K562 (cell line): ENCODE measurements around the gene ZSWIM6. TPM values are rescaled to one million over a fixed set of nuclear protein-coding genes. Genes with fewer than 3 reads are reported as not detected.

Source experiments
- FIP1L1 ChIP-seq: fragments of 200-400 bp; formaldehyde crosslinking; IDR thresholded peaks from 2 replicates; pipeline ENCODE4 v1.6.1; 2018; ENCODE audit warnings: mild to moderate bottlenecking, low read depth, low read length; ENCODE audit not compliant: poor library complexity, severe bottlenecking
- LEF1 ChIP-seq: fragments of 450-650 bp; IDR thresholded peaks from 2 replicates; pipeline ENCODE4 v1.6.1; 2016; ENCODE audit warnings: mild to moderate bottlenecking
- NFYB ChIP-seq: IDR thresholded peaks from 2 replicates; pipeline ENCODE4 v1.6.1; 2011; ENCODE audit warnings: mild to moderate bottlenecking, moderate library complexity; ENCODE audit not compliant: insufficient read length; ENCODE audit errors: extremely low read depth
- SAFB ChIP-seq: fragments of 200-400 bp; formaldehyde crosslinking; IDR thresholded peaks from 2 replicates; pipeline ENCODE4 v1.6.1; 2017; ENCODE audit warnings: low read depth, low read length, borderline replicate concordance
- ZNF282 ChIP-seq: sonication (generic); formaldehyde crosslinking; IDR thresholded peaks from 2 replicates; pipeline ENCODE4 v1.8.1; 2023; ENCODE audit warnings: missing genetic modification reagents
- polyA plus RNA-seq, 8 experiments: library from polyadenylated mRNA; depleted of rRNA in 4 of 8; stranded (reverse) in 5 of 8; unstranded in 3 of 8; fragments of >200 nt; fragmentation: Nextera tagmentation in 2 of 8; fragmentation: Illumina TruSeq in 1 of 8; extraction: Ambion mirVana in 2 of 8; extraction: Trizol in 1 of 8; gene quantifications; 2 replicates each; pipeline versions ENCODE4 v1.2.1 to v1.2.3, GENCODE V29; 2011 to 2014; ENCODE audit warnings: inconsistent platforms in 1 of 8, missing spikeins in 1 of 8
- total RNA-seq, 7 experiments: library from RNA; depleted of rRNA in 6 of 7; stranded (reverse); fragments of >200 nt in 6 of 7; fragmentation: Illumina TruSeq in 2 of 7; extraction: Trizol in 2 of 7; gene quantifications; 2 replicates each; pipeline versions ENCODE4 v1.2.1 to v1.2.3, GENCODE V29; 2011 to 2021; ENCODE audit warnings: low replicate concordance in 1 of 7
- TF ChIP-seq, protein P1 (sequence below): fragments of 450-650 bp; IDR thresholded peaks from 2 replicates; pipeline ENCODE4 v1.6.1; 2016; ENCODE audit warnings: mild to moderate bottlenecking, moderate library complexity
- TF ChIP-seq, protein P2 (sequence below): fragments of 250-450 bp; sonication (Bioruptor Pico); IDR thresholded peaks from 2 replicates; pipeline ENCODE4 v1.5.0; 2021; ENCODE audit warnings: mild to moderate bottlenecking, borderline replicate concordance

The ZSWIM6 gene
- total and polyA plus RNA-seq, 9 of the 15 experiments (the other 6 are each of a cell fraction or from before 2014, with no cell fraction given) = 0.81 to 3.2 (median 2.0) TPM

DNA sequence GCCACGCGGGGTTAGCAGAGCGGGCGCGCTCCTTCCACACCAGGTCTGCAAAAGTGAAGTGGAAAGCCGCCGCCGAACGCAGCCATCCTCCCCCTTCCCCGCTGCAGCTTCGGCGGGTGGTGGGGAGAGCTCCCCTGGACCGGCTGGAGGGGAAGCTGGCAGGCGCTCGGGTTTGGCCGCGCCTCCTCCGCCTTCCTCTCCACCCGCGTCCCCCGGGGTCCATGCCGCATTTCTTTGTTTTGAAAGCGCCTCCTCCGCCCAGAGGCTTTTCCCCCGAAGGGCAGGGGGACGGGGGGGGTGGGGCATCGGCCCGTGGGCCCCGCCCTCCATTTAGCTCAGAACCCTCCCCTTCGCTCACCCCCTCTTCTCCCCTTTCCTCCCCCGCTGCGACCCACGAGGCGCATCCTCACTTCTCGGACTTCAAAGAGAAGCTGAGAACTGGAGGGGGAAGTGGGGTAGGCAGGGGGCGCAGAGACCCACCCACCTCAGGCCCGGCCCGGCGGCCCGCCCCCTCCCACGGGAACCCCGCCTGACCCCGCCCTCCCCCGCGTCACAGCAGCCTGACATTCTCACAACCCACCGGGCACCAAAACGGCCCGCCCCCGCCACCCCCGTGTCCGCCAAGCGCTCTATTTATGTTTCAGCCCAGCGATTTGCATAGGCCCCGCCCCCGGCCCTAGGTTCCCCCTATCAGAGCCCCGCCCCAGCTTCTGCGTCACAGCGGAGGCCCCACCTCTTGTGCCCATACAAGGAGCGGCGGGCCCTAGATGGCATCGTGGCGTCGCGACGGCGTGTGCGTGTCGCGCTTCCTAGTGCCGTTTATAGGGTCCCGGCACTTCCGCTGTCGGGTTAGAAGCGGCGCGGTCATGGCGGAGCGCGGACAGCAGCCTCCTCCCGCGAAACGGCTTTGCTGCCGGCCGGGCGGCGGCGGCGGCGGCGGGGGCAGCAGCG lies at the start of gene ZSWIM6 (continued):
- TF ChIP-seq, protein P1, sequence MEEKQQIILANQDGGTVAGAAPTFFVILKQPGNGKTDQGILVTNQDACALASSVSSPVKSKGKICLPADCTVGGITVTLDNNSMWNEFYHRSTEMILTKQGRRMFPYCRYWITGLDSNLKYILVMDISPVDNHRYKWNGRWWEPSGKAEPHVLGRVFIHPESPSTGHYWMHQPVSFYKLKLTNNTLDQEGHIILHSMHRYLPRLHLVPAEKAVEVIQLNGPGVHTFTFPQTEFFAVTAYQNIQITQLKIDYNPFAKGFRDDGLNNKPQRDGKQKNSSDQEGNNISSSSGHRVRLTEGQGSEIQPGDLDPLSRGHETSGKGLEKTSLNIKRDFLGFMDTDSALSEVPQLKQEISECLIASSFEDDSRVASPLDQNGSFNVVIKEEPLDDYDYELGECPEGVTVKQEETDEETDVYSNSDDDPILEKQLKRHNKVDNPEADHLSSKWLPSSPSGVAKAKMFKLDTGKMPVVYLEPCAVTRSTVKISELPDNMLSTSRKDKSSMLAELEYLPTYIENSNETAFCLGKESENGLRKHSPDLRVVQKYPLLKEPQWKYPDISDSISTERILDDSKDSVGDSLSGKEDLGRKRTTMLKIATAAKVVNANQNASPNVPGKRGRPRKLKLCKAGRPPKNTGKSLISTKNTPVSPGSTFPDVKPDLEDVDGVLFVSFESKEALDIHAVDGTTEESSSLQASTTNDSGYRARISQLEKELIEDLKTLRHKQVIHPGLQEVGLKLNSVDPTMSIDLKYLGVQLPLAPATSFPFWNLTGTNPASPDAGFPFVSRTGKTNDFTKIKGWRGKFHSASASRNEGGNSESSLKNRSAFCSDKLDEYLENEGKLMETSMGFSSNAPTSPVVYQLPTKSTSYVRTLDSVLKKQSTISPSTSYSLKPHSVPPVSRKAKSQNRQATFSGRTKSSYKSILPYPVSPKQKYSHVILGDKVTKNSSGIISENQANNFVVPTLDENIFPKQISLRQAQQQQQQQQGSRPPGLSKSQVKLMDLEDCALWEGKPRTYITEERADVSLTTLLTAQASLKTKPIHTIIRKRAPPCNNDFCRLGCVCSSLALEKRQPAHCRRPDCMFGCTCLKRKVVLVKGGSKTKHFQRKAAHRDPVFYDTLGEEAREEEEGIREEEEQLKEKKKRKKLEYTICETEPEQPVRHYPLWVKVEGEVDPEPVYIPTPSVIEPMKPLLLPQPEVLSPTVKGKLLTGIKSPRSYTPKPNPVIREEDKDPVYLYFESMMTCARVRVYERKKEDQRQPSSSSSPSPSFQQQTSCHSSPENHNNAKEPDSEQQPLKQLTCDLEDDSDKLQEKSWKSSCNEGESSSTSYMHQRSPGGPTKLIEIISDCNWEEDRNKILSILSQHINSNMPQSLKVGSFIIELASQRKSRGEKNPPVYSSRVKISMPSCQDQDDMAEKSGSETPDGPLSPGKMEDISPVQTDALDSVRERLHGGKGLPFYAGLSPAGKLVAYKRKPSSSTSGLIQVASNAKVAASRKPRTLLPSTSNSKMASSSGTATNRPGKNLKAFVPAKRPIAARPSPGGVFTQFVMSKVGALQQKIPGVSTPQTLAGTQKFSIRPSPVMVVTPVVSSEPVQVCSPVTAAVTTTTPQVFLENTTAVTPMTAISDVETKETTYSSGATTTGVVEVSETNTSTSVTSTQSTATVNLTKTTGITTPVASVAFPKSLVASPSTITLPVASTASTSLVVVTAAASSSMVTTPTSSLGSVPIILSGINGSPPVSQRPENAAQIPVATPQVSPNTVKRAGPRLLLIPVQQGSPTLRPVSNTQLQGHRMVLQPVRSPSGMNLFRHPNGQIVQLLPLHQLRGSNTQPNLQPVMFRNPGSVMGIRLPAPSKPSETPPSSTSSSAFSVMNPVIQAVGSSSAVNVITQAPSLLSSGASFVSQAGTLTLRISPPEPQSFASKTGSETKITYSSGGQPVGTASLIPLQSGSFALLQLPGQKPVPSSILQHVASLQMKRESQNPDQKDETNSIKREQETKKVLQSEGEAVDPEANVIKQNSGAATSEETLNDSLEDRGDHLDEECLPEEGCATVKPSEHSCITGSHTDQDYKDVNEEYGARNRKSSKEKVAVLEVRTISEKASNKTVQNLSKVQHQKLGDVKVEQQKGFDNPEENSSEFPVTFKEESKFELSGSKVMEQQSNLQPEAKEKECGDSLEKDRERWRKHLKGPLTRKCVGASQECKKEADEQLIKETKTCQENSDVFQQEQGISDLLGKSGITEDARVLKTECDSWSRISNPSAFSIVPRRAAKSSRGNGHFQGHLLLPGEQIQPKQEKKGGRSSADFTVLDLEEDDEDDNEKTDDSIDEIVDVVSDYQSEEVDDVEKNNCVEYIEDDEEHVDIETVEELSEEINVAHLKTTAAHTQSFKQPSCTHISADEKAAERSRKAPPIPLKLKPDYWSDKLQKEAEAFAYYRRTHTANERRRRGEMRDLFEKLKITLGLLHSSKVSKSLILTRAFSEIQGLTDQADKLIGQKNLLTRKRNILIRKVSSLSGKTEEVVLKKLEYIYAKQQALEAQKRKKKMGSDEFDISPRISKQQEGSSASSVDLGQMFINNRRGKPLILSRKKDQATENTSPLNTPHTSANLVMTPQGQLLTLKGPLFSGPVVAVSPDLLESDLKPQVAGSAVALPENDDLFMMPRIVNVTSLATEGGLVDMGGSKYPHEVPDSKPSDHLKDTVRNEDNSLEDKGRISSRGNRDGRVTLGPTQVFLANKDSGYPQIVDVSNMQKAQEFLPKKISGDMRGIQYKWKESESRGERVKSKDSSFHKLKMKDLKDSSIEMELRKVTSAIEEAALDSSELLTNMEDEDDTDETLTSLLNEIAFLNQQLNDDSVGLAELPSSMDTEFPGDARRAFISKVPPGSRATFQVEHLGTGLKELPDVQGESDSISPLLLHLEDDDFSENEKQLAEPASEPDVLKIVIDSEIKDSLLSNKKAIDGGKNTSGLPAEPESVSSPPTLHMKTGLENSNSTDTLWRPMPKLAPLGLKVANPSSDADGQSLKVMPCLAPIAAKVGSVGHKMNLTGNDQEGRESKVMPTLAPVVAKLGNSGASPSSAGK = peak; percentile 62
- TF ChIP-seq SAFB (no peak), FIP1L1 (no peak), LEF1 (no peak), ZNF282 (CRISPR knock-in tag) (no peak), NFYB (peak; percentile 36)
- TF ChIP-seq, protein P2, sequence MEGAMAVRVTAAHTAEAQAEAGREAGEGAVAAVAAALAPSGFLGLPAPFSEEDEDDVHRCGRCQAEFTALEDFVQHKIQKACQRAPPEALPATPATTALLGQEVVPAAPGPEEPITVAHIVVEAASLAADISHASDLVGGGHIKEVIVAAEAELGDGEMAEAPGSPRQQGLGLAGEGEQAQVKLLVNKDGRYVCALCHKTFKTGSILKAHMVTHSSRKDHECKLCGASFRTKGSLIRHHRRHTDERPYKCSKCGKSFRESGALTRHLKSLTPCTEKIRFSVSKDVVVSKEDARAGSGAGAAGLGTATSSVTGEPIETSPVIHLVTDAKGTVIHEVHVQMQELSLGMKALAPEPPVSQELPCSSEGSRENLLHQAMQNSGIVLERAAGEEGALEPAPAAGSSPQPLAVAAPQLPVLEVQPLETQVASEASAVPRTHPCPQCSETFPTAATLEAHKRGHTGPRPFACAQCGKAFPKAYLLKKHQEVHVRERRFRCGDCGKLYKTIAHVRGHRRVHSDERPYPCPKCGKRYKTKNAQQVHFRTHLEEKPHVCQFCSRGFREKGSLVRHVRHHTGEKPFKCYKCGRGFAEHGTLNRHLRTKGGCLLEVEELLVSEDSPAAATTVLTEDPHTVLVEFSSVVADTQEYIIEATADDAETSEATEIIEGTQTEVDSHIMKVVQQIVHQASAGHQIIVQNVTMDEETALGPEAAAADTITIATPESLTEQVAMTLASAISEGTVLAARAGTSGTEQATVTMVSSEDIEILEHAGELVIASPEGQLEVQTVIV (CRISPR knock-in tag) = no peak
